Activated CD4-positive, alpha-beta T cell treated with anti-CD3 and anti-CD28 coated beads for 36 hours (primary cell): ENCODE measurements around the gene FAM185A. TPM values are rescaled to one million over a fixed set of nuclear protein-coding genes. Genes with fewer than 3 reads are reported as not detected.
A peak's percentile ranks its signal among the peaks of the same experiment; 100 is the strongest.
"Not testable (repeated sequence)": the region's sequence is repeated elsewhere in the genome, so short reads cannot be mapped to it uniquely, and the experiment has no call there.

Experiments used
- ATAC-seq: fragments of 200-7000 bp; cut with Tn5 transposase; one replicate; pipeline ENCODE4 v1.10.0; 2021; ENCODE audit warnings: mild to moderate bottlenecking, moderate library complexity
- CTCF ChIA-PET: fragments of 350-600 bp; sonication (Branson Sonifier 250); formaldehyde crosslinking; loops from one replicate; lab custom pipeline; 2021; ENCODE audit warnings: antibody characterized with exemption; lab: Charles Lee
- POLR2A ChIA-PET: fragments of 350-600 bp; sonication (Branson Sonifier 250); formaldehyde crosslinking; loops from one replicate; lab custom pipeline; 2021; ENCODE audit warnings: antibody characterized with exemption, inconsistent platforms; lab: Charles Lee
- DNase-seq: peaks from one replicate; pipeline ENCODE4 v3.0.0-alpha.2; 2020
- H3K27ac Mint-ChIP-seq: one replicate; pipeline ENCODE4 v1.8.0; 2021; ENCODE audit warnings: mixed read lengths
- H3K27me3 Mint-ChIP-seq: one replicate; pipeline ENCODE4 v1.8.0; 2021; ENCODE audit warnings: mixed read lengths
- H3K36me3 Mint-ChIP-seq: one replicate; pipeline ENCODE4 v1.8.0; 2021; ENCODE audit warnings: low read depth, mixed read lengths
- H3K4me1 Mint-ChIP-seq: one replicate; pipeline ENCODE4 v1.8.0; 2021; ENCODE audit warnings: mixed read lengths
- H3K4me3 Mint-ChIP-seq: one replicate; pipeline ENCODE4 v1.8.0; 2021; ENCODE audit warnings: mild to moderate bottlenecking, moderate library complexity, mixed read lengths
- H3K9me3 Mint-ChIP-seq: one replicate; pipeline ENCODE4 v1.8.0; 2021; ENCODE audit warnings: low read depth, mixed read lengths
- intact Hi-C, 2 experiments: fragments of 100-400 bp; cut with DNase I in 1 of 2; cut with micrococcal nuclease in 1 of 2; formaldehyde crosslinking; loops; one replicate each; pipeline versions ENCODE4 v1.14.2 to v1.15.1; 2022 to 2024; cut with DNase I, micrococcal nuclease
- total RNA-seq, 2 experiments: library from RNA; stranded (reverse); gene quantifications; one replicate each; pipeline ENCODE4 v1.2.3, GENCODE V29; 2021

The FAM185A gene
- total RNA-seq, 2 experiments from 2014 or later = 7.9 to 8.8 TPM

GRCh38 chr7:102745494-102746288 lies 3.1 kb upstream of the FAM185A start:
- ATAC-seq, H3K27me3 Mint-ChIP-seq, H3K4me3 Mint-ChIP-seq, POLR2A ChIA-PET, DNase-seq, H3K9me3 Mint-ChIP-seq, CTCF ChIA-PET, H3K36me3 Mint-ChIP-seq, H3K27ac Mint-ChIP-seq: not testable (repeated sequence)
- peaks cover 12% of the 10 kb centered on the region for H3K4me1 Mint-ChIP-seq
- intact Hi-C loops = loop anchor here in 1 of 2 experiments (5.0 kb wide), 2 partner anchors 552 to 597 kb away; partner anchors contain the start of genes DNAJC2 and PMPCB

GRCh38 chr7:102749445-102749786 lies 617 bp downstream of the FAM185A start:
- not testable (repeated sequence) for ATAC-seq, H3K36me3 Mint-ChIP-seq, H3K9me3 Mint-ChIP-seq, H3K27me3 Mint-ChIP-seq, DNase-seq
- peaks cover 15% of the 10 kb centered on the region for H3K4me1 Mint-ChIP-seq
- H3K27ac Mint-ChIP-seq = peak overlapping the region; percentile 63
- intact Hi-C loops = loop anchor here in 1 of 2 experiments (2.0 to 5.0 kb wide), 3 partner anchors 531 to 593 kb away; partner anchors contain the start of genes DNAJC2 and PMPCB
- H3K4me3 Mint-ChIP-seq = peak overlapping the region; percentile 84
- POLR2A ChIA-PET = interaction anchor here (0.6 kb wide), 1 partner anchor 341 kb away, joined by 3 read pairs; no protein-coding TSS in a partner anchor
- CTCF ChIA-PET = interaction anchor here (0.8 to 1.1 kb wide), 2 partner anchors 313 to 321 kb away, joined by 3 read pairs; no protein-coding TSS in a partner anchor

- CTCF ChIA-PET = interaction anchor here (0.6 to 1.6 kb wide), 4 partner anchors 270 to 522 kb away, joined by 3 to 19 read pairs (median 4); no protein-coding TSS in a partner anchor
Measured at GRCh38 chr7:102758227-102758626, 9.4 kb downstream of the FAM185A start.

GRCh38 chr7:102759934-102760333 lies 11.1 kb downstream of the FAM185A start:
- H3K36me3 Mint-ChIP-seq, CTCF ChIA-PET, ATAC-seq, H3K9me3 Mint-ChIP-seq, H3K27ac Mint-ChIP-seq, H3K4me3 Mint-ChIP-seq, DNase-seq, H3K4me1 Mint-ChIP-seq, H3K27me3 Mint-ChIP-seq, POLR2A ChIA-PET: not testable (repeated sequence)
- intact Hi-C loops = loop anchor here in 1 of 2 experiments (2.0 kb wide), 1 partner anchor 305 kb away; no protein-coding TSS in a partner anchor

More at GRCh38 chr7:102758227-102758626, 9.4 kb downstream of the FAM185A start:
- H3K36me3 Mint-ChIP-seq, DNase-seq, H3K4me3 Mint-ChIP-seq, ATAC-seq, H3K9me3 Mint-ChIP-seq, H3K27me3 Mint-ChIP-seq, H3K4me1 Mint-ChIP-seq, H3K27ac Mint-ChIP-seq, POLR2A ChIA-PET: not testable (repeated sequence)
- intact Hi-C loops = loop anchor here (1.0 to 2.0 kb wide), 2 partner anchors 304 to 307 kb away; no protein-coding TSS in a partner anchor

DNA sequence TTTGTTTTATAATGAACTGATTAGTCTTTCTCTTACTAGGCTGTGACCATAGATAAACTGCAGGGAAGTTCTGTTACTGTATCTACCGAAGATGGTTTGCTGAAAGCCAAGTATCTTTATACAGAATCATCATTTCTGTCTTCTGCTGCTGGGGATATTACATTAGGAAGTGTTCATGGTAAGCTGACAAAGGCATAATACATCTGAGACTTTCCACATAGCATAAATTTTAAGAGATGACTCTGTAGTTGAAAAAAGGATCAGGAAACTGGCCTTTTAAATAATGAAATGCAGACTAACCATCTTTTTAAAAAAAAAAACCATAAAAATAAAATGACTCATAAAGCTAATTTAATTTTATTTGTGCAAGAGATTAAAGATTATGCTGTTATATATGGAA lies 12.4 kb downstream of the FAM185A start:
- H3K9me3 Mint-ChIP-seq, CTCF ChIA-PET, H3K4me3 Mint-ChIP-seq, POLR2A ChIA-PET, H3K36me3 Mint-ChIP-seq, H3K27ac Mint-ChIP-seq, DNase-seq, ATAC-seq, H3K4me1 Mint-ChIP-seq, H3K27me3 Mint-ChIP-seq, intact Hi-C loops: not testable (repeated sequence)

DNA sequence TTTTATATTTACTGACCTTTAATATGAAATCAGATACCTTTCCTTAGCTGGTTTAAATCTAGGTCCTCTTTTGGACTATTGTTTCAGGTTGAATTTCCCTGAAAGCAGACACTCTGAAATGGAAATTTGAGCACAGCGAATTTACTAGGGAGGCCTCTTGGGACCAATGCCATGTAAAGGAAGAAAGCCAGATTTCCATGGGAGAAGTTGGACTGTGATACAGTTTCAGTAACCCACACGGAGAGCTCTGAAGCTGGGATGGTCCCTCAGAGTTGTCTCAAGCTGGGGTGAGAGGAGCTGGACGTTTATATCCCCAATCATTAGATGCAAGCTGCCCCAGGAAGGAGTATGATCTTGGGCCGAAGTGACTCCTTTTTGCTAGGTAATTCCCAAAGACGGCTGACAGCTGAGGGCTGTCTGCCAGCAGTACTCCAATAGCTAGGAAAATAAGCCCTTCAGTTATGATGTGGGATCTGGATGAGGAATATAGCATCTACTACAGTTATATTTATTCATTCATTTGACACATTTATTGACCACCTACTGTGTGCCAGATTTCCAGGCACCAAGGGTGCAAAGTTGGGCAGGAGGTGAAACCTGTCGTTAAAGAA lies 14.6 kb downstream of the FAM185A start:
- CTCF ChIA-PET, intact Hi-C loops, H3K4me1 Mint-ChIP-seq, ATAC-seq, DNase-seq, H3K36me3 Mint-ChIP-seq, H3K4me3 Mint-ChIP-seq, H3K9me3 Mint-ChIP-seq, H3K27ac Mint-ChIP-seq, POLR2A ChIA-PET, H3K27me3 Mint-ChIP-seq: not testable (repeated sequence)

GRCh38 chr7:102769657-102770192 lies 20.9 kb downstream of the FAM185A start:
- H3K36me3 Mint-ChIP-seq, DNase-seq, intact Hi-C loops, POLR2A ChIA-PET, H3K4me1 Mint-ChIP-seq, H3K27ac Mint-ChIP-seq, H3K9me3 Mint-ChIP-seq, H3K27me3 Mint-ChIP-seq, H3K4me3 Mint-ChIP-seq: not testable (repeated sequence)
- CTCF ChIA-PET = interaction anchor here (0.6 kb wide), 1 partner anchor 292 kb away, joined by 3 read pairs; no protein-coding TSS in a partner anchor
- ATAC-seq = peak; percentile 12

- DNase-seq, H3K4me1 Mint-ChIP-seq, CTCF ChIA-PET, POLR2A ChIA-PET, H3K9me3 Mint-ChIP-seq, H3K4me3 Mint-ChIP-seq, H3K36me3 Mint-ChIP-seq, H3K27ac Mint-ChIP-seq, intact Hi-C loops, H3K27me3 Mint-ChIP-seq, ATAC-seq: not testable (repeated sequence)
Measured at GRCh38 chr7:102770467-102770866, 21.7 kb downstream of the FAM185A start.

GRCh38 chr7:102776217-102776616 lies 27.4 kb downstream of the FAM185A start:
- H3K4me3 Mint-ChIP-seq, H3K27me3 Mint-ChIP-seq, CTCF ChIA-PET, DNase-seq, H3K4me1 Mint-ChIP-seq, intact Hi-C loops, POLR2A ChIA-PET, ATAC-seq, H3K27ac Mint-ChIP-seq, H3K9me3 Mint-ChIP-seq: not testable (repeated sequence)
- peaks cover 16% of the 10 kb centered on the region for H3K36me3 Mint-ChIP-seq

DNA sequence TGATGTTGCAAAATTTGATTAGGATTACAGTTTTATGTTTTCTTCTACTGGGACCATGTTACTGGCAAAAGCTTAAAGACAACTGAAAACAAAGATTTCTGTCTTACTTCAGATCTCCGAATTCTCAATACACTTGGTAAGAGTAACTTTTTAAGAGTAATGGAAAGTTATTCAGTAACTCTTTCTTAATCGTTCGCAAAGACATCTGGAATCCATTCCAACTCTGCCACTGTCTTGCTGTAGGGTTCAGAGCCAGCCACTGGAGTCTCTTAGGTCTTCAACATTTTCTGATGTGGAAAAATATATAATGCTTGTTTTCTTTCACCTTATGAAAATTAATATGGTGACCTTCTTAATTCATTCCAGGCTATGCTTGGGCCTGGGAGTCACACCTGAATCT lies 29.9 kb downstream of the FAM185A start:
- ATAC-seq, intact Hi-C loops, H3K4me1 Mint-ChIP-seq, DNase-seq, CTCF ChIA-PET, H3K9me3 Mint-ChIP-seq, H3K27ac Mint-ChIP-seq, H3K27me3 Mint-ChIP-seq, H3K4me3 Mint-ChIP-seq, POLR2A ChIA-PET: not testable (repeated sequence)
- peaks cover 18% of the 10 kb centered on the region for H3K36me3 Mint-ChIP-seq

DNA sequence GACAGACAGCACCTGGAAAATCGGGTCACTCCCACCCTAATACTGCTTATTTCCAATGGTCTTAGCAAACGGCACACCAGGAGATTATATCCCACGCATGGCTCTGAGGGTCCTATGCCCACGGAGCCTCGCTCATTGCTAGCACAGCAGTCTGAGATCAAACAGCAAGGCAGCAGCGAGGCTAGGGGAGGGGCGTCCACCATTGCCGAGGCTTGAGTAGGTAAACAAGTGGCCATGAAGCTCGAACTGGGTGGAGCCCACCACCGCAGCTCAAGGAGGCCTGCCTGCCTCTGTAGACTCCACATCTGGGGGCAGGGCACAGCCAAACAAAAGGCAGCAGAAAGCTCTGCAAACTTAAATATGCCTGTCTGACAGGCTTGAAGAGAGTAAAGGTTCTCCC lies 32.1 kb downstream of the FAM185A start:
- intact Hi-C loops, POLR2A ChIA-PET, CTCF ChIA-PET, ATAC-seq, H3K27me3 Mint-ChIP-seq, H3K27ac Mint-ChIP-seq, DNase-seq, H3K4me3 Mint-ChIP-seq, H3K4me1 Mint-ChIP-seq, H3K9me3 Mint-ChIP-seq: not testable (repeated sequence)
- H3K36me3 Mint-ChIP-seq = peaks cover 18% of the 10 kb centered on the region
